ENCODE data around the gene CHGA.

DNA sequence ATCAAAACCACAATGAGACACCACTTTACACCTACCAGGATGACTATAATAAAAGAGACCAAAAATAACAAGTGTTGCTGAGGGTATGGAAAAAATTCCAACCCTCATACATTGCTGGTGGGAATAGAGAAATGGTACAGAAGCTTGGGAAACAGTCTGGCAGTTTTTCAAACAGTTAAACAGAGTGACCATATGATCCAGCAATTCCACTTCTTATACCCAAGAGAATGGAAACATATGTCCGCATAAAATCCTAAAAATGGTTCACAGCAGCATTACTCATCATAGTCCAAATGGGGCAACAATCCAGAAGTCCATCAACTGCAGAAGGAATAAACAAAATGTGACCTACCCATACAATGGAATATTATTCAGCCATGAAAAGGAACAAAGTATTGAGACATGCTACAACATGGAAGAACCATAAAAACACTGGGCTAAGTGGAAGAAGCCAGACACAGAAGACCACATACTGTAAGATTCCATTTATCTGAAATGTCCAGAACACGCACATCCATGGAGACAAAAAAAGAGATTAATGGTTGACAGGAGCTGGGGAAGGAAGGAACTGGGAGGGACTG is 44.5 kb downstream of the CHGA start:
- TF ChIP-seq JUN (IDR thresholded peaks at IDR 0.05) (no peak), MAFK (IDR thresholded peaks at IDR 0.05; ENCODE audit: partially characterized antibody) (no peak), CHD4 (IDR thresholded peaks at IDR 0.05; ENCODE audit: borderline replicate concordance) (no peak), FOSL2 (IDR thresholded peaks at IDR 0.05) (no peak), FOSL2 (CRISPR knock-in tag; IDR thresholded peaks at IDR 0.05) (no peak)
- TF ChIP-seq, protein P1, sequence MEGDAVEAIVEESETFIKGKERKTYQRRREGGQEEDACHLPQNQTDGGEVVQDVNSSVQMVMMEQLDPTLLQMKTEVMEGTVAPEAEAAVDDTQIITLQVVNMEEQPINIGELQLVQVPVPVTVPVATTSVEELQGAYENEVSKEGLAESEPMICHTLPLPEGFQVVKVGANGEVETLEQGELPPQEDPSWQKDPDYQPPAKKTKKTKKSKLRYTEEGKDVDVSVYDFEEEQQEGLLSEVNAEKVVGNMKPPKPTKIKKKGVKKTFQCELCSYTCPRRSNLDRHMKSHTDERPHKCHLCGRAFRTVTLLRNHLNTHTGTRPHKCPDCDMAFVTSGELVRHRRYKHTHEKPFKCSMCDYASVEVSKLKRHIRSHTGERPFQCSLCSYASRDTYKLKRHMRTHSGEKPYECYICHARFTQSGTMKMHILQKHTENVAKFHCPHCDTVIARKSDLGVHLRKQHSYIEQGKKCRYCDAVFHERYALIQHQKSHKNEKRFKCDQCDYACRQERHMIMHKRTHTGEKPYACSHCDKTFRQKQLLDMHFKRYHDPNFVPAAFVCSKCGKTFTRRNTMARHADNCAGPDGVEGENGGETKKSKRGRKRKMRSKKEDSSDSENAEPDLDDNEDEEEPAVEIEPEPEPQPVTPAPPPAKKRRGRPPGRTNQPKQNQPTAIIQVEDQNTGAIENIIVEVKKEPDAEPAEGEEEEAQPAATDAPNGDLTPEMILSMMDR (IDR thresholded peaks at IDR 0.05): no peak
- TF ChIP-seq, protein P2, sequence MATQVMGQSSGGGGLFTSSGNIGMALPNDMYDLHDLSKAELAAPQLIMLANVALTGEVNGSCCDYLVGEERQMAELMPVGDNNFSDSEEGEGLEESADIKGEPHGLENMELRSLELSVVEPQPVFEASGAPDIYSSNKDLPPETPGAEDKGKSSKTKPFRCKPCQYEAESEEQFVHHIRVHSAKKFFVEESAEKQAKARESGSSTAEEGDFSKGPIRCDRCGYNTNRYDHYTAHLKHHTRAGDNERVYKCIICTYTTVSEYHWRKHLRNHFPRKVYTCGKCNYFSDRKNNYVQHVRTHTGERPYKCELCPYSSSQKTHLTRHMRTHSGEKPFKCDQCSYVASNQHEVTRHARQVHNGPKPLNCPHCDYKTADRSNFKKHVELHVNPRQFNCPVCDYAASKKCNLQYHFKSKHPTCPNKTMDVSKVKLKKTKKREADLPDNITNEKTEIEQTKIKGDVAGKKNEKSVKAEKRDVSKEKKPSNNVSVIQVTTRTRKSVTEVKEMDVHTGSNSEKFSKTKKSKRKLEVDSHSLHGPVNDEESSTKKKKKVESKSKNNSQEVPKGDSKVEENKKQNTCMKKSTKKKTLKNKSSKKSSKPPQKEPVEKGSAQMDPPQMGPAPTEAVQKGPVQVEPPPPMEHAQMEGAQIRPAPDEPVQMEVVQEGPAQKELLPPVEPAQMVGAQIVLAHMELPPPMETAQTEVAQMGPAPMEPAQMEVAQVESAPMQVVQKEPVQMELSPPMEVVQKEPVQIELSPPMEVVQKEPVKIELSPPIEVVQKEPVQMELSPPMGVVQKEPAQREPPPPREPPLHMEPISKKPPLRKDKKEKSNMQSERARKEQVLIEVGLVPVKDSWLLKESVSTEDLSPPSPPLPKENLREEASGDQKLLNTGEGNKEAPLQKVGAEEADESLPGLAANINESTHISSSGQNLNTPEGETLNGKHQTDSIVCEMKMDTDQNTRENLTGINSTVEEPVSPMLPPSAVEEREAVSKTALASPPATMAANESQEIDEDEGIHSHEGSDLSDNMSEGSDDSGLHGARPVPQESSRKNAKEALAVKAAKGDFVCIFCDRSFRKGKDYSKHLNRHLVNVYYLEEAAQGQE (IDR thresholded peaks at IDR 0.05): no peak
- TF ChIP-seq, protein P3, sequence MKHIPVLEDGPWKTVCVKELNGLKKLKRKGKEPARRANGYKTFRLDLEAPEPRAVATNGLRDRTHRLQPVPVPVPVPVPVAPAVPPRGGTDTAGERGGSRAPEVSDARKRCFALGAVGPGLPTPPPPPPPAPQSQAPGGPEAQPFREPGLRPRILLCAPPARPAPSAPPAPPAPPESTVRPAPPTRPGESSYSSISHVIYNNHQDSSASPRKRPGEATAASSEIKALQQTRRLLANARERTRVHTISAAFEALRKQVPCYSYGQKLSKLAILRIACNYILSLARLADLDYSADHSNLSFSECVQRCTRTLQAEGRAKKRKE (CRISPR knock-in tag; IDR thresholded peaks at IDR 0.05; ENCODE audit: low read depth): no peak
